SK-N-SH (cell line): ENCODE data around the gene TLDC2. TPM values are rescaled to one million over a fixed set of nuclear protein-coding genes. Genes with fewer than 3 reads are reported as not detected.

ENCODE experiments used
- CTCF ChIA-PET: fragments of 300-600, 350-600 bp; formaldehyde crosslinking; extraction: SDS; loops from one replicate; lab custom pipeline; 2021; lab: Yijun Ruan, JAX
- POLR2A ChIA-PET: fragments of 350-600 bp; sonication (Branson Sonifier 250); formaldehyde crosslinking; extraction: SDS; loops from one replicate; lab custom pipeline; 2020; ENCODE audit warnings: antibody characterized with exemption, inconsistent platforms; lab: Yijun Ruan, JAX
- DNase-seq: peaks from one replicate; pipeline ENCODE4 v3.0.0; 2012
- H2AFZ ChIP-seq: fragments of 200-600 bp; sonication (generic); 2 replicates; pipeline ENCODE4 v1.8.1; 2016; ENCODE audit warnings: antibody characterized with exemption, mild to moderate bottlenecking, low read depth
- H3F3A ChIP-seq: fragments of 200-600 bp; sonication (generic); replicated peaks from 2 replicates; pipeline ENCODE3; 2016; ENCODE audit warnings: antibody characterized with exemption, mild to moderate bottlenecking; ENCODE audit not compliant: insufficient read depth
- H3K27ac ChIP-seq, 2 experiments: fragments of 200-500 bp in 1 of 2; fragments of 200-600 bp in 1 of 2; sonication (Bioruptor generic) in 1 of 2; sonication (generic), shearing (Covaris generic) in 1 of 2; 2 replicates each; pipeline versions ENCODE4 v1.5.1 to v1.6.1; 2014 to 2016; ENCODE audit warnings: low read depth in 2 of 2, inconsistent platforms in 1 of 2, low read length in 1 of 2, mild to moderate bottlenecking in 1 of 2, mixed read lengths in 1 of 2
- H3K27me3 ChIP-seq: fragments of 200-600 bp; sonication (generic), shearing (Covaris generic); 2 replicates; pipeline ENCODE4 v1.6.1; 2016; ENCODE audit warnings: mixed run types; ENCODE audit not compliant: insufficient read depth
- H3K36me3 ChIP-seq, 2 experiments: fragments of 200-500 bp in 1 of 2; fragments of 200-600 bp in 1 of 2; sonication (Bioruptor generic) in 1 of 2; sonication (generic) in 1 of 2; replicated peaks in 1 of 2; 2 replicates each; pipeline versions ENCODE3 to v1.5.1; 2014 to 2016; ENCODE audit warnings: low read length in 1 of 2, mild to moderate bottlenecking in 1 of 2; ENCODE audit not compliant: insufficient read depth in 2 of 2, control insufficient read depth in 1 of 2
- H3K4me1 ChIP-seq, 2 experiments: fragments of 200-500 bp in 1 of 2; fragments of 200-600 bp in 1 of 2; sonication (Bioruptor generic) in 1 of 2; sonication (generic), shearing (Covaris generic) in 1 of 2; 2 replicates each; pipeline versions ENCODE4 v1.5.1 to v1.6.1; 2014 to 2016; ENCODE audit warnings: low read depth in 1 of 2, low read length in 1 of 2, mixed run types in 1 of 2; ENCODE audit not compliant: insufficient read depth in 2 of 2, control insufficient read depth in 1 of 2
- H3K4me2 ChIP-seq: fragments of 200-600 bp; sonication (generic), shearing (Covaris generic); 2 replicates; pipeline ENCODE4 v1.6.1; 2017; ENCODE audit warnings: mixed run types
- H3K4me3 ChIP-seq, 2 experiments: fragments of 200-500 bp in 1 of 2; fragments of 200-600 bp in 1 of 2; sonication (Bioruptor generic) in 1 of 2; sonication (generic), shearing (Covaris generic) in 1 of 2; 2 replicates each; pipeline versions ENCODE4 v1.5.1 to v1.8.1; 2014 to 2016; ENCODE audit warnings: low read depth in 2 of 2, inconsistent platforms in 1 of 2, low read length in 1 of 2, mild to moderate bottlenecking in 1 of 2, mixed read lengths in 1 of 2, moderate library complexity in 1 of 2
- H3K79me2 ChIP-seq: fragments of 200-600 bp; sonication (generic); 2 replicates; pipeline ENCODE4 v1.8.1; 2017; ENCODE audit warnings: mild to moderate bottlenecking; ENCODE audit not compliant: insufficient read depth
- H3K9ac ChIP-seq: fragments of 200-600 bp; sonication (generic); 2 replicates; pipeline ENCODE4 v1.6.1; 2017; ENCODE audit warnings: mixed run types
- H3K9me2 ChIP-seq: fragments of 200-600 bp; sonication (generic); 2 replicates; pipeline ENCODE4 v1.6.1; 2017; ENCODE audit warnings: mixed run types
- H3K9me3 ChIP-seq: fragments of 200-600 bp; sonication (generic); 2 replicates; pipeline ENCODE4 v1.6.1; 2017; ENCODE audit warnings: mixed run types, mild to moderate bottlenecking, moderate library complexity
- H4K20me1 ChIP-seq: fragments of 200-600 bp; sonication (generic); 2 replicates; pipeline ENCODE4 v1.6.1; 2017; ENCODE audit warnings: mild to moderate bottlenecking, mixed run types; ENCODE audit not compliant: insufficient read depth
- CHD2 ChIP-seq: fragments of 150-350 bp; IDR thresholded peaks from 2 replicates; pipeline ENCODE4 v1.6.1; 2018; ENCODE audit warnings: low read length; ENCODE audit not compliant: partially characterized antibody
- ELF1 ChIP-seq: IDR thresholded peaks from 2 replicates; pipeline ENCODE4 v1.4.0; 2012
- EZH2phosphoT487 ChIP-seq: fragments of 200-600 bp; sonication (generic); IDR thresholded peaks from 2 replicates; pipeline ENCODE4 v1.6.1; 2017; ENCODE audit warnings: low read depth, mixed run types, mild to moderate bottlenecking, antibody characterized with exemption, moderate library complexity, borderline replicate concordance
- FOSL2 ChIP-seq: IDR thresholded peaks from 2 replicates; pipeline ENCODE4 v1.4.0; 2012; ENCODE audit warnings: low read depth, mild to moderate bottlenecking, moderate library complexity, borderline replicate concordance
- FOXJ3 ChIP-seq: sonication (generic); formaldehyde crosslinking; IDR thresholded peaks from 2 replicates; pipeline ENCODE4 v1.5.1; 2020; ENCODE audit warnings: mild to moderate bottlenecking, missing genetic modification reagents
- GABPA ChIP-seq: IDR thresholded peaks from 2 replicates; pipeline ENCODE4 v1.4.0; 2012; ENCODE audit warnings: low read depth, mild to moderate bottlenecking
- GATA2 ChIP-seq: sonication (generic); formaldehyde crosslinking; IDR thresholded peaks from 2 replicates; pipeline ENCODE4 v1.5.0; 2020; ENCODE audit warnings: mild to moderate bottlenecking, missing genetic modification reagents
- IRF3 ChIP-seq: fragments of 150-350 bp; IDR thresholded peaks from 2 replicates; pipeline ENCODE4 v1.6.1; 2016; ENCODE audit warnings: mild to moderate bottlenecking, low read depth, low read length
- JUND ChIP-seq: IDR thresholded peaks from 2 replicates; pipeline ENCODE4 v1.4.0; 2012
- MAX ChIP-seq: IDR thresholded peaks from 2 replicates; pipeline ENCODE4 v1.4.0; 2012; ENCODE audit warnings: low read depth
- MEF2A ChIP-seq: IDR thresholded peaks from 2 replicates; pipeline ENCODE4 v1.4.0; 2012; ENCODE audit warnings: low read depth, borderline replicate concordance
- NFIC ChIP-seq: IDR thresholded peaks from 2 replicates; pipeline ENCODE4 v1.4.0; 2012; ENCODE audit warnings: borderline replicate concordance
- NRF1 ChIP-seq: IDR thresholded peaks from 2 replicates; pipeline ENCODE4 v1.6.1; 2012; ENCODE audit warnings: low read depth, mild to moderate bottlenecking, low read length
- POLR2AphosphoS5 ChIP-seq: IDR thresholded peaks from 2 replicates; pipeline ENCODE4 v1.6.1; 2012; ENCODE audit warnings: low read depth, low read length
- RAD21 ChIP-seq: IDR thresholded peaks from 2 replicates; pipeline ENCODE4 v1.6.1; 2012; ENCODE audit warnings: mild to moderate bottlenecking, low read length
- RFX5 ChIP-seq: IDR thresholded peaks from 2 replicates; pipeline ENCODE4 v1.6.1; 2012; ENCODE audit warnings: mild to moderate bottlenecking, improper control_type of control experiment, low read length
- RXRA ChIP-seq: IDR thresholded peaks from 2 replicates; pipeline ENCODE4 v1.4.0; 2012; ENCODE audit warnings: low read depth, mild to moderate bottlenecking, borderline replicate concordance
- SMC3 ChIP-seq: IDR thresholded peaks from 2 replicates; pipeline ENCODE4 v1.6.1; 2012; ENCODE audit warnings: low read depth, low read length, improper control_type of control experiment
- TAF1 ChIP-seq: IDR thresholded peaks from 2 replicates; pipeline ENCODE4 v1.6.1; 2012; ENCODE audit warnings: low read depth, mild to moderate bottlenecking, low read length, moderate library complexity, borderline replicate concordance
- TCF12 ChIP-seq: IDR thresholded peaks from 2 replicates; pipeline ENCODE4 v1.4.0; 2012
- TEAD4 ChIP-seq: IDR thresholded peaks from 2 replicates; pipeline ENCODE4 v1.4.0; 2012; ENCODE audit warnings: mild to moderate bottlenecking, borderline replicate concordance; ENCODE audit not compliant: insufficient read depth
- USF2 ChIP-seq: fragments of 150-350 bp; IDR thresholded peaks from 2 replicates; pipeline ENCODE4 v1.6.1; 2017; ENCODE audit warnings: antibody characterized with exemption, low read length, low read depth, borderline replicate concordance
- YY1 ChIP-seq: IDR thresholded peaks from 2 replicates; pipeline ENCODE4 v1.4.0; 2012; ENCODE audit warnings: low read depth, mild to moderate bottlenecking
- WGBS: methylation state at CpG from one replicate; pipeline ENCODE4 v1.1.6; 2017; ENCODE audit warnings: low lambda C conversion rate; 5-methylcytosine and 5-hydroxymethylcytosine counted together
- polyA plus RNA-seq, 3 experiments: library from polyadenylated mRNA; depleted of rRNA; stranded (reverse); fragments of >200 nt; gene quantifications; 2 replicates each; pipeline ENCODE4 v1.2.3, GENCODE V29; 2012

TLDC2 gene
- polyA plus RNA-seq, 1 of the 3 experiments (the other 2 are of a cell fraction) = 0.02 TPM

GRCh38 chr20:36847710-36848040, 28.3 kb upstream of the TLDC2 start:
- TF ChIP-seq NRF1 = no peak
- no peak for TF ChIP-seq POLR2AphosphoS5

GRCh38 chr20:36848078-36848660, 27.8 kb upstream of the TLDC2 start:
- WGBS = 82% methylated on average over 2 of the region's 6 CpGs
- ChIA-PET CTCF (no interaction called here), POLR2A (no interaction called here)
- Histone ChIP-seq H3F3A (peaks cover 23% of the 10 kb centered on the region), H3K9me3 (no peaks in the 10 kb centered on the region), H3K36me3 (no peaks in the 10 kb centered on the region), H3K9ac (peak overlapping the region; percentile 57), H3K27ac (peak overlapping the region; percentile 26 to 91; a peak in 3 of 4 replicates), H4K20me1 (peaks cover 10% of the 10 kb centered on the region; the same call in 1 of the 2 replicates), H3K27me3 (no peaks in the 10 kb centered on the region), H3K4me3 (peak overlapping the region in 1 of 2 experiments; percentile 21; a peak in 1 of 4 replicates), H3K4me1 (peaks cover 6 to 21% of the 10 kb centered on the region in 2 experiments; a peak in 2 of 4 replicates), H3K4me2 (peak overlapping the region; percentile 59), H3K9me2 (no peaks in the 10 kb centered on the region), H2AFZ (peak overlapping the region; percentile 48; the same call in 1 of the 2 replicates), H3K79me2 (peaks cover 92% of the 10 kb centered on the region)
- DNase-seq = no peak
- TF ChIP-seq USF2 (no peak), ELF1 (0 out of 2 replicates have a peak, but pooled peaks have one; percentile 9), RAD21 (no peak), JUND (0 out of 2 replicates have a peak, but pooled peaks have one; percentile 38), GATA2 (CRISPR knock-in tag) (no peak), EZH2phosphoT487 (no peak), FOSL2 (peak; percentile 54; the same call in 1 of the 2 replicates), NFIC (peak; percentile 26; the same call in 1 of the 2 replicates), IRF3 (no peak), YY1 (no peak), TAF1 (0 out of 2 replicates have a peak, but pooled peaks have one; percentile 6), SMC3 (no peak), TCF12 (peak; percentile 34; the same call in 1 of the 2 replicates), TEAD4 (no peak), NRF1 (no peak), CHD2 (no peak), MAX (peak; percentile 90), RFX5 (no peak), FOXJ3 (CRISPR knock-in tag) (no peak), GABPA (no peak), MEF2A (peak; percentile 85), RXRA (no peak)

More at GRCh38 chr20:36847710-36848040, 28.3 kb upstream of the TLDC2 start:
- no peaks in the 10 kb centered on the region for H3K36me3 ChIP-seq
- ChIA-PET CTCF (interaction anchor here (0.7 kb wide), 1 partner anchor 11 kb away, joined by 3 read pairs; no protein-coding TSS in a partner anchor), POLR2A (no interaction called here)
- peak overlapping the region; percentile 59 for H3K4me2 ChIP-seq
- no peak overlapping the region for H2AFZ ChIP-seq
- H3K27me3 ChIP-seq = no peaks in the 10 kb centered on the region
- H4K20me1 ChIP-seq = peaks cover 10% of the 10 kb centered on the region; the same call in 1 of the 2 replicates
- no peaks in the 10 kb centered on the region for H3K9me2 ChIP-seq
- peaks cover 23% of the 10 kb centered on the region for H3F3A ChIP-seq
- peak overlapping the region in 1 of 2 experiments; percentile 91; a peak in 2 of 4 replicates for H3K27ac ChIP-seq
- no peak for DNase-seq
- 79% methylated on average over 1 of the region's 1 CpG for WGBS
- no peak overlapping the region for H3K4me3 ChIP-seq
- H3K4me1 ChIP-seq = peaks cover 6 to 21% of the 10 kb centered on the region in 2 experiments; a peak in 2 of 4 replicates
- no peaks in the 10 kb centered on the region for H3K9me3 ChIP-seq
- H3K79me2 ChIP-seq = peaks cover 92% of the 10 kb centered on the region
- H3K9ac ChIP-seq = peak overlapping the region; percentile 57
